B cell (primary cell): ENCODE results near the gene PFKP. TPM values are rescaled to one million over a fixed set of nuclear protein-coding genes. Genes with fewer than 3 reads are reported as not detected.

Source experiments
- ATAC-seq: fragments of 200-7000 bp; cut with Tn5 transposase; one replicate; pipeline ENCODE4 v1.10.0; 2021; ENCODE audit warnings: low read depth, mild to moderate bottlenecking, moderate number of reproducible peaks, moderate library complexity
- CTCF ChIA-PET: fragments of 350-600 bp; sonication (Branson Sonifier 250); formaldehyde crosslinking; loops from one replicate; lab custom pipeline; 2021; ENCODE audit warnings: antibody characterized with exemption, inconsistent platforms; lab: Charles Lee
- POLR2A ChIA-PET: fragments of 350-600 bp; sonication (Branson Sonifier 250); formaldehyde crosslinking; loops from one replicate; lab custom pipeline; 2021; ENCODE audit warnings: antibody characterized with exemption; lab: Charles Lee
- DNase-seq: peaks from one replicate; pipeline ENCODE4 v3.0.0; 2013
- H2AFZ ChIP-seq: 2 replicates; pipeline ENCODE4 v1.6.1; 2012; ENCODE audit warnings: mild to moderate bottlenecking, low read depth, low read length; ENCODE audit not compliant: insufficient read depth, poor library complexity, severe bottlenecking
- H3K27ac ChIP-seq, 2 donors: 1 replicate in 1 of 2; 2 replicates in 1 of 2; pipeline ENCODE4 v1.5.1; 2012 to 2013; ENCODE audit warnings: low read length in 2 of 2, mild to moderate bottlenecking in 2 of 2, moderate library complexity in 1 of 2
- H3K27me3 ChIP-seq, 4 experiments: fragments of 200-600 bp in 1 of 4; sonication (generic) in 1 of 4; replicated peaks in 1 of 4; 1 replicate in 2 of 4; 2 replicates in 2 of 4; pipeline versions ENCODE4 v1.6.1 to v1.7.0; 2013 to 2016; ENCODE audit warnings: low read length in 3 of 4, mild to moderate bottlenecking in 2 of 4, mixed read lengths in 1 of 4, moderate library complexity in 1 of 4; ENCODE audit not compliant: insufficient read depth in 4 of 4, control insufficient read depth in 3 of 4; ENCODE audit errors: control extremely low read depth in 1 of 4
- H3K36me3 ChIP-seq, 2 experiments: replicated peaks in 1 of 2; 1 replicate in 1 of 2; 2 replicates in 1 of 2; pipeline versions ENCODE4 v1.6.1 to v1.7.1; 2013; ENCODE audit warnings: low read length in 1 of 2; ENCODE audit not compliant: insufficient read depth in 2 of 2, control insufficient read depth in 1 of 2; ENCODE audit errors: control extremely low read depth in 1 of 2, extremely low read depth in 1 of 2
- H3K4me1 ChIP-seq, 2 donors: fragments of 200-600 bp in 1 of 2; sonication (generic) in 1 of 2; 1 replicate in 1 of 2; 2 replicates in 1 of 2; pipeline versions ENCODE4 v1.5.1 to v1.6.1; 2013 to 2017; ENCODE audit warnings: low read length in 2 of 2; ENCODE audit not compliant: control insufficient read depth in 2 of 2, insufficient read depth in 2 of 2
- H3K4me2 ChIP-seq: replicated peaks from 2 replicates; pipeline ENCODE3; 2012; ENCODE audit warnings: mild to moderate bottlenecking, low read depth, low read length; ENCODE audit not compliant: poor library complexity, severe bottlenecking
- H3K4me3 ChIP-seq, 5 experiments: fragments of 200-600 bp in 1 of 5; sonication (generic) in 1 of 5; 1 replicate in 3 of 5; 2 replicates in 2 of 5; pipeline versions ENCODE4 v1.5.1 to v1.7.0; 2011 to 2016; ENCODE audit warnings: low read length in 4 of 5, mild to moderate bottlenecking in 4 of 5, low read depth in 2 of 5, control low read depth in 1 of 5, moderate library complexity in 1 of 5; ENCODE audit not compliant: insufficient read depth in 1 of 5; ENCODE audit errors: control extremely low read depth in 1 of 5, extremely low read depth in 1 of 5
- H3K79me2 ChIP-seq: fragments of 200-600 bp; sonication (generic); one replicate; pipeline ENCODE4 v1.6.0; 2016; ENCODE audit warnings: low read length; ENCODE audit not compliant: control insufficient read depth, insufficient read depth
- H3K9ac ChIP-seq: fragments of 200-600 bp; sonication (generic); 2 replicates; pipeline ENCODE4 v1.6.1; 2017; ENCODE audit warnings: mild to moderate bottlenecking, low read length, moderate library complexity
- H3K9me3 ChIP-seq, 3 donors: one replicate each; pipeline versions ENCODE4 v1.6.1 to v1.7.1; 2013; ENCODE audit warnings: low read length in 2 of 3; ENCODE audit not compliant: control insufficient read depth in 2 of 3, insufficient read depth in 1 of 3; ENCODE audit errors: control extremely low read depth in 1 of 3
- H4K20me1 ChIP-seq: 2 replicates; pipeline ENCODE4 v1.6.0; 2012; ENCODE audit warnings: mild to moderate bottlenecking, low read length; ENCODE audit not compliant: insufficient read depth, control insufficient read depth, poor library complexity, severe bottlenecking
- H3K27ac Mint-ChIP-seq: one replicate; pipeline ENCODE4 v1.8.0; 2021; ENCODE audit warnings: mixed read lengths
- H3K27me3 Mint-ChIP-seq: one replicate; pipeline ENCODE4 v1.8.0; 2021; ENCODE audit warnings: mixed read lengths
- H3K4me1 Mint-ChIP-seq: one replicate; pipeline ENCODE4 v1.8.0; 2021; ENCODE audit warnings: mixed read lengths
- H3K4me3 Mint-ChIP-seq: one replicate; pipeline ENCODE4 v1.8.0; 2021; ENCODE audit warnings: mixed read lengths
- H3K9me3 Mint-ChIP-seq: one replicate; pipeline ENCODE4 v1.8.0; 2022; ENCODE audit warnings: mixed read lengths; ENCODE audit not compliant: insufficient read depth
- EZH2 ChIP-seq: IDR thresholded peaks from 2 replicates; pipeline ENCODE4 v1.6.1; 2012; ENCODE audit warnings: borderline replicate concordance, low read depth, mild to moderate bottlenecking, moderate library complexity, low read length; ENCODE audit not compliant: insufficient read depth, poor library complexity, severe bottlenecking
- WGBS: methylation state at CpG from one replicate; pipeline ENCODE4 v1.1.5; 2013; ENCODE audit warnings: missing lambda C conversion rate; ENCODE audit not compliant: insufficient coverage; 5-methylcytosine and 5-hydroxymethylcytosine counted together
- intact Hi-C: fragments of 100-400 bp; cut with micrococcal nuclease; formaldehyde crosslinking; loops from one replicate; pipeline ENCODE4 v1.10.0; 2022
- polyA plus RNA-seq: library from polyadenylated mRNA; depleted of rRNA; stranded (reverse); fragments of >200 nt; gene quantifications from 2 replicates; pipeline ENCODE4 v1.2.3, GENCODE V29; 2012
- total RNA-seq, 2 donors: library from RNA; stranded (reverse); fragments of 120-200 nt in 1 of 2; gene quantifications; 1 replicate in 1 of 2; 2 replicates in 1 of 2; pipeline versions ENCODE4 v1.2.3 to v1.2.4, GENCODE V29; 2013 to 2022
- TF ChIP-seq, protein P1 (sequence below): fragments of 200-600 bp; IDR thresholded peaks from one replicate; pipeline ENCODE4 v1.8.0; 2022; ENCODE audit warnings: antibody characterized with exemption, mild to moderate bottlenecking

PFKP gene
- total and polyA plus RNA-seq, 2 donors (not counting 1 experiment from before 2014, with no cell fraction given) = 41.4 to 54.3 TPM

DNA sequence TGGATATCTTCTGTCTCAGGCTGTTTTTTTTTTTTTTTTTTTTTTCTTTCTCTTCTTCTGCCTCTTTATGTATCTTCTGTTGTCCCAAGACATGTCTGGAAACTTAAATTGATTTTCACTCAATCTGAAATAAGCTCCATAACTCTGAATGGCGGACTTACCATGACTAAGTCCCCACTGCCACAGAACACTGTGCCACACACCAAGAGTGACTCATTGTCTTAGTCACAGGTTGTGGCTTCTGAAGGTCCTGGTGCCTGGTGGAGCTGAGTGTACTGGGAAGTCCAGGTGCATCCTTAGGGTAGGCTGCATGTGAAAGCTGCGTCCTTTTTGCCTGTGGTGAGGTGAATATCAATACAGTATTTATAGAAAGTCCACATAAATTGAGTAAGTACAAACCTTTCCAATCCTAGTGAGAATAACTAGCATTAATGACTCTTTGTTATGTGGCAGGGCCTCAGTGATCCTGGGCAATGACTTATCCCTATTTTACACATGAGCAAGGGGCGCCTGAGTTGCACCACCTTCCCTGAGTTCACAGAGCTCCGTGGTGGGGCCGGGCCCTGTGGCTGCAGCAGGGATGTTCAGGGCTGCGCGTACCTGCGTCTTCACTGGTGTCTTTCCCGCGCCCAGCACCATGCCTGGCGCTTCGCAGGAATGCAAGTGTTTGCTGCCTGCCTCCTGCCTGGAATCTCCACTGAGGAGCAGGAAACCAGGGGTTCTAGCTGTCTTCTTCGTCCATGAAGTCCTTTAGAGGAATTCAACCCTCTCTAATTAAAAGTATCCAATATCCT is 4.3 kb downstream of the PFKP start:
- H3K4me2 ChIP-seq = no peak overlapping the region

More for the DNA sequence above, 4.3 kb downstream of the PFKP start:
- 86% methylated on average over 5 of the region's 13 CpGs for WGBS
- intact Hi-C loops = no loop called here
- Histone ChIP-seq H3K9me3 (peaks cover 0 to 5% (median 0%) of the 10 kb centered on the region in 3 donors), H3K79me2 (peaks cover 76% of the 10 kb centered on the region), H3K27ac (no peak overlapping the region), H3K4me3 (no peak overlapping the region), H2AFZ (no peak overlapping the region), H3K4me1 (peaks cover 8 to 12% of the 10 kb centered on the region in 2 donors), H3K36me3 (peaks cover 0 to 5% of the 10 kb centered on the region in 2 experiments), H4K20me1 (peaks cover 68% of the 10 kb centered on the region), H3K27me3 (peaks cover 0 to 5% (median 0%) of the 10 kb centered on the region in 4 experiments), H3K9ac (no peak overlapping the region)
- TF ChIP-seq, protein P1, sequence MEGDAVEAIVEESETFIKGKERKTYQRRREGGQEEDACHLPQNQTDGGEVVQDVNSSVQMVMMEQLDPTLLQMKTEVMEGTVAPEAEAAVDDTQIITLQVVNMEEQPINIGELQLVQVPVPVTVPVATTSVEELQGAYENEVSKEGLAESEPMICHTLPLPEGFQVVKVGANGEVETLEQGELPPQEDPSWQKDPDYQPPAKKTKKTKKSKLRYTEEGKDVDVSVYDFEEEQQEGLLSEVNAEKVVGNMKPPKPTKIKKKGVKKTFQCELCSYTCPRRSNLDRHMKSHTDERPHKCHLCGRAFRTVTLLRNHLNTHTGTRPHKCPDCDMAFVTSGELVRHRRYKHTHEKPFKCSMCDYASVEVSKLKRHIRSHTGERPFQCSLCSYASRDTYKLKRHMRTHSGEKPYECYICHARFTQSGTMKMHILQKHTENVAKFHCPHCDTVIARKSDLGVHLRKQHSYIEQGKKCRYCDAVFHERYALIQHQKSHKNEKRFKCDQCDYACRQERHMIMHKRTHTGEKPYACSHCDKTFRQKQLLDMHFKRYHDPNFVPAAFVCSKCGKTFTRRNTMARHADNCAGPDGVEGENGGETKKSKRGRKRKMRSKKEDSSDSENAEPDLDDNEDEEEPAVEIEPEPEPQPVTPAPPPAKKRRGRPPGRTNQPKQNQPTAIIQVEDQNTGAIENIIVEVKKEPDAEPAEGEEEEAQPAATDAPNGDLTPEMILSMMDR = no peak
- no peak for TF ChIP-seq EZH2
- POLR2A ChIA-PET = no interaction called here
- no peak overlapping the region for H3K4me3 Mint-ChIP-seq
- no peaks in the 10 kb centered on the region for H3K9me3 Mint-ChIP-seq
- CTCF ChIA-PET = interaction anchor here (1.9 kb wide), 1 partner anchor 28 kb away, joined by 11 read pairs; no protein-coding TSS in a partner anchor
- DNase-seq (no peak), ATAC-seq (no peak)
- H3K4me1 Mint-ChIP-seq = peaks cover 26% of the 10 kb centered on the region
- no peak overlapping the region for H3K27ac Mint-ChIP-seq
- H3K27me3 Mint-ChIP-seq = no peaks in the 10 kb centered on the region
